Activated CD8-positive, alpha-beta memory T cell treated with anti-CD3 and anti-CD28 coated beads, Interleukin-2, amount 50 U/mL, for 24 hours (primary cell): ENCODE data around the gene FAM241B.

ENCODE experiments used
- DNase-seq: peaks from one replicate; pipeline ENCODE4 v3.0.0-alpha.2; 2020; ENCODE audit errors: extremely low read depth

FAM241B gene, protein sequence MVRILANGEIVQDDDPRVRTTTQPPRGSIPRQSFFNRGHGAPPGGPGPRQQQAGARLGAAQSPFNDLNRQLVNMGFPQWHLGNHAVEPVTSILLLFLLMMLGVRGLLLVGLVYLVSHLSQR

DNA sequence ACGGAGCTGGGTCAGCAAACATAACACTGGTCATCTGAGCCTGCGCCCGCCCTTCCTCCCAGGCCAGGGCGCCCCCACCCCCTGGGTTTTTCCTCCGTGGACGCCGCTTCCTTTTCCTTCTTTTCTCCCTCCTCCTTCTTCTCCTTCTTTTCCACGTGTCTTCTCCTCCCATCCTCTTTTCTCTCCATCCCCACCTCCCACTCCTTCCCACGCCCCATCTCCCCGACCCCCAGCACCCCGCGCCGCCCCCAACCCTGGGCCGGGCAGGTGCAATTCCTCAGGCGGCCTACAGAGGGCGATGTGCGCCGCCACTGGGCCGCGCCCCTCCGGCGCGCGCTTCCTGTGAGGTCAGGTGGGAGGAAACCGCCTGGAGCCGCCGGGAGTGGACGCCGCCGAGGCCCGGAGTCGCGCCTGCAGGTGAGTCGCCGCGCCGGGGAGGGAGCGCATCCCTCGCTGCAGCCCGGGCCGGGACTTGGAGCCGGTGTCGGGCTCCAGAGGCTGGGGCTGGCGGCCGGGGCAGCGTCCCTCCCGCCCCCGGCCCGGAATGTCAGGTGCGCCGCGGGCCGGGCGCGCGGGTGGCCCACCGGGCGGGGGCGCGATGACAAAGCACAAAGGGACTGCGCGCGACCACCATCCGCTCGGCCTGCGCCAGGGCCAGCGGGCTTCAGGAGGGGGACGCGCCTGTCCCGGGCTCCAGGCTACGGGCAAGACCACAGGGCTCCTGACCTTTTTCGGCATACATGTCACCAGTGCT, at the start of gene FAM241B:
Gene FAM241B, plus strand, starts transcription at position 351 of the 754 bp plus-strand sequence. CDS start 1,497 bp downstream, outside the sequence.
- peak; percentile 23 for DNase-seq

- DNase-seq: no peak
Observed at GRCh38 chr10:69580435-69580834, 49.6 kb upstream of the FAM241B start.

- no peak for DNase-seq
Observed at GRCh38 chr10:69583106-69583505, 46.9 kb upstream of the FAM241B start.

GRCh38 chr10:69584624-69585023, 45.4 kb upstream of the FAM241B start:
- no peak for DNase-seq

DNA sequence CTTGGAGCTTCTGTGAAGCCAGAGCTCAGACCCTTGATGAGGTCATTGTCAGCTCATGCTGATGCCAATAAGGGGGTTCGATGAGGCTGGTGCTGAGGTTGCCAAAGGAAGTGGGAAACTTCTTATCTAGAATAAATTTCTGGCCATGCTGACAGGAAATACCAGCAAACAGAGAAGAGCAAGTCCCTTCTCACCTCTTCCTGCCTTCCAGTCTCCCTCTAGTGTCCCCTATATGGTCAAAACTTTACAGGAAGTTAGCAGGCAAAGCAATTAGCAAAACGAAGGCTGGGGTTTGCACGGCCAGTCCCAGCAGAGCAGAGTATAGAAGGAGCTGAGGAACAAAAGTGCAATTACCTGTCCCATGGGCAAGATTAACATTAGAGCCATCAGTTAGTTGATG, 41.7 kb upstream of the FAM241B start:
- no peak for DNase-seq

GRCh38 chr10:69600761-69601330, 29.2 kb upstream of the FAM241B start:
- DNase-seq: no peak

DNA sequence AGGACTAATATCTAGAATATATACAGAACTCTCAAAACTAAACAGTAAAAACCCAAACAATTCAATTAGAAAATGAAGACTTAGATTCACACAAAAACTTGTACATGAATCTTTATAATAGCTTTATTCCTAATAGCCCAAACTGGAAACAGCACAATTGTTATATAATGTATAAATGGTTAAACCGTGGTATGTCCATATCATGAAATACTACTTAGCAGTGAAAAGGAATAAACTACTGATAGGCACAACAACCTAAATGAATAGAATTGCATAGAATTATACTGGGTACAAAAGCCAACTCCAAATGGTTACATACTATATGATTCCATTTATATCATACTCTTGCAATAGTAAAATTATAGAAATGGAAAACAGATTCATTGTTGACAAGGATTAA, 21.0 kb upstream of the FAM241B start:
- no peak for DNase-seq

- DNase-seq: no peak
Observed at GRCh38 chr10:69612760-69613159, 17.3 kb upstream of the FAM241B start.

DNA sequence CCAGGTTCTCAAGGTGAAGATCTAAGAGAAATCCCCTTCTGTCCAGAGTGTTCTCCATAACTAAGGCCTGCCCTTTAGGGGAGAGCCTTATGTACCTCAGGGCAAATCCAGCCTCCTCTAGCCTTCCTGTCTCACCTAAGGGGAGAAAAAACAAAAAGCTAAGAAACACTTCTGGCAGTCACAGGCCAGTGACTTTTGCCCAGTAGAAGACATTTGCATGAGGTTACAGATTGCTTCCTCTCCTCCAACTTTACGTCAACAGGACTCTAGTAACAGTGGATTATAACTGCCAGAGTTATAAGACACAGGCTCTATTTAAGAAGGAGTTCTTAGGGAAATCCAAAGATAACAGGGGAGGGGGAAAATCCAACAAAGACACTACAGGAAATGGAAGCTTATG, 15.9 kb upstream of the FAM241B start:
- DNase-seq: no peak

DNA sequence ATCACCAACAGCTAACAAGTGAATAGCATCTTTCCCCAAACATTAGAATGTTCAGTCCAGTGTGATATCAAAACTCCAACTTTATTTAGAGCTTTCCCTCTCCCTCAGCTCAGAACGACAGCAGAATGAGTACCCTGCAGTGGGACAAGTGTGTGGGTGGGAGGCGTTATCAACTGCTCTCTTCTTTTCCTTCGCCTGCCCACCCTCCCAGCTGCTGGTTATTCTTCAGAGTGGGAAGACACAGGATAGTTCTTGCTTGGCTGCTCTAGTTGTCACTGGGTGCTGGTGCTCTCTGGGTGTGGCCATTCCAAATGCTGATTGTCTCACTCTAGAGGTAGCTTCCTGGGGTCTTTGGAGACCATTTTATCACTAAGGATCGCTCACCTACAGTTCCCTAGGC, 13.7 kb upstream of the FAM241B start:
- DNase-seq: no peak

DNA sequence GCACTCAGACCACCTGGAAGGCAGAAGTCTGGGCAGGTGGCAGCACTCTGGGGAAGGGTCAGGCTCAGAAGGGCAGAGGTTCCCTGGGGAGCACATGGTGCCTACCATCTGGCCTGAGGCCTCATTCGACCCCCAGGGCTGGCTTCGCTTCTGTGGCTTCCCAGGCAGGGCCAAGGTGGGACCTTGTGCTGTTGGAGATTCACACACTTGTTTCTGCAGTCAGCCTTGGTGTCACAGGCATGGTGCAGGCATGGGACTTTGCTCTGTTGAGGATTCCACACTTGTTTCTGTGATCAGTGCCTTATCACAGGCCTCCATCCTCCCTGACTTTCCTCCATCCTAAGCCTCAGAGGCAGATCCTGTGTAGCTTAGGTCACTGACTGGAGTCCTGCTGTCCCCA, 11.3 kb upstream of the FAM241B start:
- DNase-seq: no peak

- no peak for DNase-seq
Observed at GRCh38 chr10:69619626-69620025, 10.4 kb upstream of the FAM241B start.

- DNase-seq: no peak
Observed at GRCh38 chr10:69620625-69621024, 9.4 kb upstream of the FAM241B start.

DNA sequence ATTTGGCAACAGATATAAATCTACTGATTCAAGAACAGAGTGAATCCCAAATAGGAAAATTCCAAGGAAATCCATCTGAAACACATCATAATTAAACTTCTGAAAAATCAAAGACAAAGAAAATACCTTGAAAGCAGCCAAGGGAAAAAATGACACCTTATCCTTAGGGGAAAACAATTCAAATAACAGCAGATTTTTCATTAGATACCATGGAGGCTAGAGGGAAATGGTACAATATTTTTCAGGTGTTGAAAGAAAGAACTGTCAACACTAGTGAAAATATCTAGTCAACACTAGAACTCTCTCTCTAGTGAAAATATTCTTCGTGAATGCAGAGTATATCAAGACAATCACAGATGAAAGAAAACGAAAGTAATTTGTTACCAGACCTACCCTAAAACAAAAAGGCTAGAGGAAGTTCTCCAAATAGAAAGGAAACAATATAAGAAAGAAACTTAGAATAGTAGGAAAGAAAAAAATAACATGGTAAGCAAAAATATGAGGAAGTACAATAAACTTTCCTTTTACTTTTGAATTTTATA, 5.7 kb upstream of the FAM241B start:
- DNase-seq: no peak

DNA sequence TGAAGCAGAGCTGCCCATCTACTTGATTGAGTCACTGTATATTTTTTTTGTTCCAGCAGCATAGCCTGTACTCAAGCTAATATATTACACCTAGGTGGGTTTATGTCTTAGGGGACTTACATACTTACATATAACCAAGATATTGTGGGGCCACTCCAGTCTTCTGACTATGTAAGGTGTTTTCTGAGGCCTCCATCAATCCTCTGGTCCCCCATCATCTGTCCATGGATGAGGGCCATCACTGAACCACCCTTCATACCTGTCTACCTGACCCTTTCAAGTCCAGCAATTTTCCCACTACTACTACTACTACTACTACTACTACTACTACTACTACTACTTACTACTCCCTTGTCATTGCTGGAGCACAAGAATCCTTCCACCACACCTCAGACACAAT, 3.2 kb upstream of the FAM241B start:
- DNase-seq: no peak

GRCh38 chr10:69628891-69629290, 1.2 kb upstream of the FAM241B start:
- no peak for DNase-seq

- no peak for DNase-seq
Observed at GRCh38 chr10:69629519-69629896, 539 bp upstream of the FAM241B start.

DNA sequence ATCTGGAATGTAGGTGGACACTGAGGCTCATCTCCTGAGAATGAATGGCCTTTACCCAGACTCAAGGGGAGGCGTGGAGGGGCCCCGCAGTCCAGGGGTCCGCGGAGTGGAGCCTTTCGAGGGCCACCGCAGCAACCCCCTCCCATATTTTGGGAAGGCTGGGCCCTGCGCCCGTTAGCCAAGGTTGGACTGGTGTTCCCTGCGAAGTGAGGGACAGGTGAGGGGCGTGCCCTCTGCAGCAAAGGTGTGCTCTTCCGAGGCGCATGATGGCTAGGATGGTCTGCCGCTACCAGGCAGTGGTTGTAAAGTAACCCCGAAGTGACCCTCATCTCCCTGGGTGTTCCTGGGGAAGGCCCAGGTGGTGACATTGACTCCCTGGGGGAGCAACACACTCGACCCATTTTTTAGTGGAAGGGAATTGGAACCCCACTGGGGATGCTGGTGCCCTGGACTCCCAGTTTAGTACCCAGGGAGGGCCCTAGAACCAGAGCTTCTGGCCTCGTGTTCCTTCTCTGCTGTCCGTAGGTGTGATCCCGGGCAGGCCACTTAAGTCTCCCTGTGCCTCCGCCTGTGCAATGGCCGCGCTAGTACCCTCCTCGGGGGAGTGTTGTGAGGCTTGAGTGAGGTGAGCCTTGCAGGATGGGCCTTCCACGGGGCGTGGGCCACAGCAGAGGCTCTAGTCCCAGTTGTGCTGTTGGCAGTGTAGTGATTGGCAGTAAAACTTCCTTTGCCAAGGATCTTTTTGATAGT, 779 bp downstream of the FAM241B start:
- DNase-seq: no peak

DNA sequence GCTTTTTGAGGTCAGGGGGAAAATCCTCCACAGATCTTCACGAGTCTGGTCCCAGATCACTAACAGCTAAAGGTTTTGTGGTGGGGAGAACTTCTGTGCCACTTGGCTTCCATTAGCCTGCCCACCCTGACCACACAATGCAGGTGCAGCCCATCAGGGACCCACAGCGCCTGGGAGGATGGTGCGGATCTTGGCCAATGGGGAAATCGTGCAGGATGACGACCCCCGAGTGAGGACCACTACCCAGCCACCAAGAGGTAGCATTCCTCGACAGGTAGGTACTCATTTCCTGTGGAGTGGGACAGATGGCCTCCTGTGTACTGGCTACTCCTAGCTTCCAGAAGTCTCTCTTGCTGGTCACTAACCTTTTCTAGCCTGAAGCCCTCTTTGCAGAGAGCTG, 1.5 kb downstream of the FAM241B start:
- no peak for DNase-seq

GRCh38 chr10:69632516-69633199, 2.6 kb downstream of the FAM241B start:
- DNase-seq: no peak

- no peak for DNase-seq
Observed at GRCh38 chr10:69633673-69634635, 3.9 kb downstream of the FAM241B start.
